KOPT-K1 (cell line): ENCODE measurements around the gene KCTD18.

ENCODE experiments used
- H3K27ac ChIP-seq: fragments of 200-600 bp; sonication (generic); 2 replicates; pipeline ENCODE4 v1.5.1; 2016; ENCODE audit warnings: antibody characterized with exemption, mild to moderate bottlenecking, low read depth, low read length; ENCODE audit not compliant: poor library complexity, severe bottlenecking
- H3K36me3 ChIP-seq: fragments of 200-600 bp; sonication (generic); 2 replicates; pipeline ENCODE4 v1.5.1; 2017; ENCODE audit warnings: antibody characterized with exemption, mild to moderate bottlenecking, low read length, moderate library complexity; ENCODE audit not compliant: insufficient read depth
- H3K9me3 ChIP-seq: fragments of 200-600 bp; sonication (generic); 2 replicates; pipeline ENCODE4 v1.5.1; 2017; ENCODE audit warnings: antibody characterized with exemption, low read length, mild to moderate bottlenecking; ENCODE audit not compliant: insufficient read depth, poor library complexity, severe bottlenecking

KCTD18 gene

DNA sequence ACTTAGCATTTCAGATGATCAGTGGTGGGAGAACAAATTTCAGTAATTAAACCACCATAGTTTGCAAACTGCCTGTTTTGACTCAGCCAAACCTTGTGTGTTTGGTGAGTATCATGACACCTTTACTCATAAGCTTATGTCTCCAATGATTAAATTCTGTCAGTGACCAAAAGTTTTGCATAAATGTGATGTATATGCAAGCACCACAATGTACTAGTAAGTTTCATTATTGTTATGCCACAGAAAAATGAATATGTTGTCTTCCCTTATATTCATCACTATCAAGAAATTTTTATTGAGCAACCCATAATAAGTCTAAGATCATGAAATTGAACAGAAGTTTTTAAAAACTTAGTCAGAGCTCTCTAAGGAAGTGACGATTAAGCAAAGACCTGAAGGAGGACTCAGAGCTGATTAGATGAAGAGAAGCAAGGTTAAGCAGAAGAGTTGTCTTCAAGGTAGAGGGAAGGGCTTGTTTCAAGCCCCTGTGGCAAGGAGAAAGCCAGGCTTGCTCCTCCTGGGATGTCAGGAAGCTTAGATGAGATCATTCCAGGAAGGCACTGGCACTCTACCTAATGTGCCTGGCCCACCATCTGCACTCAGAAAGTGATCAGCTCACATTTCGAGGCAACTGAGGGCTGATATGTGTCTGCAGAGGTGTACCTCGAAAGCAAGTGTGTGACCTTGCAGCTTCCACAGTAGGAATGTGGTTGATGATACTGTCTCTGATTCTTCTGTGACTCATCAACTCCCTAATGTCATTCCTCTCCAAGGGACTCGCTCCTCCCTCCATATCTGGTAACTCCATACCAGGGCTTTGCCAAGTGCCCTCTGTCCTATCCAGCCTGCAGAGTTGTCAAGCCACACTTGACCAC is 54.7 kb downstream of the KCTD18 start:
- H3K9me3 ChIP-seq, result no peaks in the 10 kb centered on the region
- H3K27ac ChIP-seq, result no peak overlapping the region
- H3K36me3 ChIP-seq, result no peaks in the 10 kb centered on the region

DNA sequence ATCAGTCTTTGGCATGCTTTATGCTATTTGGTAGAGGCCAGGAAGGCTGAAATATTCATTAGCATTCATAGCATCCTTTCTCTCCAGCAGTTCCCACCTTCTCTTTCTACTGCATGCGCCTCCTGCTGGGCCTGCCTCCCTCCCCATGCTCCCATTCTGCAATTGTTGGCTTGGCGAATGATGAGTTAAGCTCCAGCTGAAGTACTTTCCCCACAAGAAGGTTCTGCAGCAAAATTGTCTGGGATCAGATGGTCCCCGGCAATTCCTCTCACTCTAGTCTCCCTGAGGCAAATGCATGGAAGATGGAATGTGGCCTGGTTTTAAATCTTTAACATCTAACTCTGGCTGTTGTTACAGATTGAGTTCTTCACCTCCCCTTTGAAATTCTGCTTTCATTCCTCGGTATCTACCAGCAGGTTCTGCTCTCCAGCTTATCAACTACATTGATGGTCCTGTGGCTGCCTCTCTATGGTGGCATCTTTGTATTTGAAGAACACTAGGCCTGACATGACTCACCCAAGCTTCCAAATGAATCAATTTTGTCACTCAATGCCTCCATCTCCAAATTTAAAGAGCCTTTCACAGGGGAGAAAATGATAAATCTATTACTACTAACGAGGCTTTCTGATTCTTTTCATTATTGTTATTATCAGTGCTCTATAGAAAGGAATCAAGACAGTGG is 55.9 kb downstream of the KCTD18 start:
- Histone ChIP-seq H3K36me3 (no peaks in the 10 kb centered on the region), H3K27ac (no peak overlapping the region), H3K9me3 (no peaks in the 10 kb centered on the region)

DNA sequence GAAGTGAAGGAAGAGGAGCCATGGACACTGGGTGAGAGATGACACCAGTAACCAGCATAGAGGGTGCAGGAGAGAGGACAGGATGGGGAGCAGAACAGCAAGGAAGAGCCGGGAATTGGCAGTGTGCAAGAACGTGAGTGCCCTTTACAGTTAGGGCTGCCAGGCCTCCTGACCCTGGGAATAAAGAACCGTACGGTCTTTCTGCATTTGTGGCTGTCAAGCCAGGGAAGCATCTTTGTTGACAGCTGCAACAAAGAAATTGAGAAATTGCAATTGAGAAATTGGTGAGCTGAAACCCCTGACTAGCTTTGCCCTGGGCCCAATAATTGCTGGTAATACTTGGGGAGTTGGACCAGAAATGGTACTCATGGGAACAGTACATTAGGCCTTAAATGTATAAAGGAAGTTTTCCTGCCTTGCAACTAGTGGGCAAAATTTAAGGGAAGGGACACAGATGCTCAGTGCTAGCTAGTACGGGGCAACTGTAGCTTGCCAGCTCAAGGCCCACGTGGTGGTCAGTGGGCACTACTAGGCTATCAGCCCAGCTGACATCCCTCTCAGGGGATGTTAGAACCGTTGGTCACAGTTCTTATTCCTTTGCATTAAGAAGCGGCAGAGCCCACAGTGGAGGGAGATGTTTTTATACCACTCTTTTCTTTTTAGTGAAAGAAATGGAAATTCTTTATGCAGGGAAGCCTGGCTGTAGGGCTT is 56.6 kb downstream of the KCTD18 start:
- no peaks in the 10 kb centered on the region for H3K36me3 ChIP-seq
- H3K27ac ChIP-seq, result no peak overlapping the region
- H3K9me3 ChIP-seq, result no peaks in the 10 kb centered on the region

DNA sequence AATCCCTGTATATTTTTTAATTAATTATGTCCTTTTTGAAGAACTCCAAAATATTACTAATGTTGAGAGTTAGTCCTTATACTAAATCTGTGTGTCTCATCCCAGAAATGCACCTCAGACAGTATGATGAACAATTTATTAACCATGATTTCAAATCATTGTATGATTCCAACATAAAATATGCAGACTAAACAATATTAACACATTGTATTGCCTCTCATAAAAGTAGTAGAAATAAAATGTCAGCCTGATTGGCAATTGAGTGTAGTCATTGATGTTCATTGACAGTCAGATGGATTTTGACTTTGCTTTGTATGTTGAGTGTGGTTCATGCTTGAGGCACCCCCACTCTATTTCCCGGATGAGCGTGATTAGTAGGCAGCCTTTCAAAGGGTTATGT is 57.5 kb downstream of the KCTD18 start:
- Histone ChIP-seq H3K27ac (no peak overlapping the region), H3K36me3 (no peaks in the 10 kb centered on the region), H3K9me3 (no peaks in the 10 kb centered on the region)

DNA sequence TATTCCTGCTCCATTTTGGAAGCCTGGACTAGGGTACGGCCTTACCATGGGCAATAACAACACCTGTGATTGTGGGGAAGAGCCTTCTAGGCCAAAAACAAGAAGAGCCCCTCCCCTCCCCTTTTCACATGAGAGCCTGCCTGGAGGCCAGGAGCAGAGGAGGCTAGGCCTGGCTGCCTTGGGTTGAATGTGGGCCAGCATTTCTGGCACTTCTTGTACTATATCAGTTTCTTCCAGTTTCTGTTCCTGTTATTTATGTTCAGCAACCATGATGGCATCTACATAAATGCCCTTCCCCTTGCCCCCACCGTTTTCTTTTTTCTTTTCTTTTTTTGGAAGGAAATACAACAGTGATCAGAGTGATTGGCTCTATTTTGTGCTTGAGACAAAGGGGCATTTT is 58.4 kb downstream of the KCTD18 start:
- no peaks in the 10 kb centered on the region for H3K36me3 ChIP-seq

DNA sequence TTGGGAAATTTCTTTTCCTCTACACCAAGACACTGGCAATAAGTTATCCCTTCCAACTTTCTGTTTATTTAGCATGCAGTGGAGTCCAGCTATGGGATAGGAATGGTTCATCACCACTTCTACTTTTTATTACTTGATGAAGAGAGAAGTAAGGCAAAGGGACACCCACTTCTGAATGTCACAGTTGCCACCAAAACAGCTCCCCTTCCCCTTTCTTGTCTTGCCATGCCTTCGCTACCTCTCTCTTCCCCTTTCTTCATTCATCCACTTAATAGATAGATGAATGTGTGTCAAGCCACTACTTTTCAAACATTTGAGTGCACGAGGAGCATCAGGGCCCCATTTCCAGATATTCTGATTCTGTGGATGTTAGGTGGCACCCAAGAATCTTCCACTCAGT is 59.6 kb downstream of the KCTD18 start:
- Histone ChIP-seq H3K36me3 (no peaks in the 10 kb centered on the region), H3K9me3 (no peaks in the 10 kb centered on the region), H3K27ac (no peak overlapping the region)

More for the DNA sequence above, 58.4 kb downstream of the KCTD18 start:
- Histone ChIP-seq H3K9me3 (no peaks in the 10 kb centered on the region), H3K27ac (no peak overlapping the region)

DNA sequence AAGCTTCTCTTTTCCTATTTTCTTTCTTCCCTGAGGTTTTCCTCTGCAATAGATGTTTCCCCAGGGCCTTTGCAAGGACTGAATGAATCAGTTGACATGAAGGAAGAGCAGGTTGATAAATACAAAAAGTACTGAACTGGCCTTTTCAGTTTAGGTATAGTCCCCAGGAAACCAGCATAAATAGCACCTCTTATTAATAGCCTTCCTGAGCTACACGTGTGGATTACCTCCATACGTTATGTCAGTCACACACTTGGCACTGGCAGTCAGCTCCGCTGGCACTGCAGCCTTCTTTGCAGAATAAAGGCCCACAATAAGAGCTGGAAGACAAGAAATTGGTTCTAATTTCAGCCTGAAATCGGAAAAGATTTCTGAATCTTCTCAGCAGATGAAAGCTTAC is 60.7 kb downstream of the KCTD18 start:
- Histone ChIP-seq H3K27ac (no peak overlapping the region), H3K9me3 (no peaks in the 10 kb centered on the region), H3K36me3 (no peaks in the 10 kb centered on the region)

DNA sequence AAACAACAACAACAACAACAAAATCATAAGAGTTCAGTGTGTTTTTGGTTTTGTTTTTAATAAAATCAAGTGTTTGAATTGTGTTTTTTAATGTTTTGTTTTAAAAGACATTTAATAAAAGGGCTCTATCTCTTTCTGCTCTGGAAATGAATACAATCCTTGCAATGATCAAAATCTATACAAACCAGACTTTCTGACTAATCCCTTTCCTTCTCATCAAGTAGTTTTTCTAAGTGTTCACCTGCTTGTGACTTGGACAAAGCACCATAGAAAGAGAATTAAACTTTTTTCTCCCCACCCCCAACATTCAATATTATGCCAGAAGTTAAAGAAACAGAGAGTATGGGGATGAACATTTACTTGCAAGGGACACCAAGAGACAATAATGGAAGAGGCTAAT is 61.4 kb downstream of the KCTD18 start:
- Histone ChIP-seq H3K9me3 (no peaks in the 10 kb centered on the region), H3K36me3 (no peaks in the 10 kb centered on the region), H3K27ac (no peak overlapping the region)

DNA sequence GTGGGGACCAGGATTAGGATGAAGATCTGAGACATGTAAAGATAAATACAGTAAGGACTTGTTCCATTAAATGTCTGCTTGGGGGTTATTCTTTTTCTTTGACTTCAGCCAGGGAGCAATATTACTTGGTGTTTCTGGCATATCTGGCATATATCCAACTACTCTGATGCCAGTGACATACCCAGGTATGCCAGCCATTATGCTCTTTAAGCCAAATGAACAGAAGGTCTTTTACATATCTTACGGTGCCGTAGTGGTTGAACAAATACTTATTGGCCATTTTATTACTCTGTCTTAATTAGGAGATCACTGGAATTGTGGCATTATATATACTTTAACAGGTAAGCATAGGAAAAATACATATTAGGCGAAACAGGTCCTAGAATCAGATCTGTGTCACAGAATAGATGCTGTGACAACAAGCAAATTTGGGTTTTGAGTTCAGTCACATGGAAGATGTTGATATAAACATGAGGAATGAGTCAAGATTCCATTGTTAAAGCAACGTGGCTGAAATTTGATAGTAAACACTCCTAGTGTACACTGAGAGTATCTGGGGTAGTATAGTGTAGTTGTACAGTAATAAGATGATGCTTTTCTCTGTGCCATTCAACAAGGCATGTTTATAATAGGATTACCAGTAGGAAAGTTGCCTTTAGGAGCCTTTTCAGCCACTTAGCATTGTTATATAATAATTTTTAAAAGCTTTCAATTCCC is 62.6 kb downstream of the KCTD18 start:
- Histone ChIP-seq H3K27ac (no peak overlapping the region), H3K36me3 (no peaks in the 10 kb centered on the region), H3K9me3 (no peaks in the 10 kb centered on the region)

DNA sequence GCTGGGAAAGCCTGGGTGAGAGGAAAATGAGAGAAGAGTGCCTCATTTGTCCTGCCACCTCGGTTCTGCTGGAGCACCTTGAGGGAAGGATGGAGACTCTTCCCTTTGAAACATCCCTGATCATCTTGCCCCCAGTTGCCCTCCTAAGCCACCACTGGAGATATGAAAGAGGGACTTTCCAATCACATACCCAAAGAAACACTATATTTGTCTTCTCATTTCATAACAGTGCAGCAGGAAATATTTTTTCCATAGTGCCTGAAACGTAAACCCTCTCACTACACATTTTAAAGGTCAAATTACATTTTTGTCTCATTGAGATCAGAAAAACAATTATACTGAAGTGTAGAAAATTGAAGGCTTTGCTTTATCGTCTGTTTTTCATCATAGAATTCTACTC is 63.3 kb downstream of the KCTD18 start:
- H3K9me3 ChIP-seq, result no peaks in the 10 kb centered on the region
- H3K27ac ChIP-seq, result no peak overlapping the region
- no peaks in the 10 kb centered on the region for H3K36me3 ChIP-seq

DNA sequence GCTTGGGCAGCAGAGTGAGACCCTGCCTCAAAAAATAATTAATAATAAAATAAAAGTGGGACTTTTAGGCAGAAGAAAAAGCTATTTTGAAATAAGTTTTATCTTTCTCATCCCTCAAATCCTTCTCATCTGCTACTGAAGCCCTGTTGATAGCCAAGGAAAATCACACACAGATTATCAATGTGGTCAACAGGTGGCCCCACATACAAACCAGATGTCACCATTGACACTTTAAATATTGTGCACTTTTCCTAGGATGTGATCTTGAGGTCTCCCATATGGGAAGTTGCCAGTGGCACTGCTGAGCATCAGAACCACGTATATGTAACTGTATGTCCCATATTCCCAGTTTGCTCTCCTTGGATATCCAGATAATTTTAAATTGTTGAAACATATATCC is 64.6 kb downstream of the KCTD18 start:
- Histone ChIP-seq H3K27ac (no peak overlapping the region), H3K36me3 (no peaks in the 10 kb centered on the region)

DNA sequence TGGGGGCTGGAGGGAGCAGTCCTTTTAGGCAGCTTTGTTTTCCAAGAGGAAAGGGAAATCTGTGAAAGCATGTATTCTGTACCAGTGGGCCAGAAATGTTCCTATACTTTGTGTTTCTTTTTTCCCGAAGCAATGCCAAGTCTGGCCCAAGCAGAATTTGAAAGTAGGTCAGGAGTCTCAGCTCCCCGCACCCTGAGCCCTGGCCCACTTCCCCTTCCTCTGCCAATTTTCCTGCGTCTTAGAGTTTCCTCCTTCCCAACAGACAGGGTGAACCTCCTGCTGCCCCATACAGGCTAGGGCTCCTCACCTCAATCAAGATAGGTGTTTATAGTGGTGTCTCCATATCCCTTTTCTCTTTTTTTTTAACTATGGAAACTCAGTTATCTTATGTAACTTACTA is 65.3 kb downstream of the KCTD18 start:
- Histone ChIP-seq H3K27ac (no peak overlapping the region), H3K9me3 (no peaks in the 10 kb centered on the region), H3K36me3 (no peaks in the 10 kb centered on the region)

More for the DNA sequence above, 64.6 kb downstream of the KCTD18 start:
- H3K9me3 ChIP-seq, result no peaks in the 10 kb centered on the region

DNA sequence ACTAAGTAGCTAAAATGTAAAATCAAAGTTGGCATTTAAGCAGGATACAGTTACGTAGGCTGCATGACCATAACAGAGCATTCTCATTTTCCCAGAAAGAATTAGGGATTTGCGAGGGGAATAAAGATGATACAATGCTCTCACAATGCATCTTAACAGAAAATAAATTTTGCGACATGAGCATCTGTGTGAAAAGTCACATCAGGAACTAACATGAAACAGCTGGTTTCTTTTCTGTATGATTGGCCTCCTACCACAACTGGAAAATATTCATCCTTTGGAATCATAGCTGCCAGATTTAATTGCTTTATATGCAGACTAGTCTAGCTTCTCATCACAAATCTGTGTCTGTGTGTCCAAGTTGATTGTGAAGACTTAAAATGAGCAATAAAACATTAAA is 66.0 kb downstream of the KCTD18 start:
- H3K9me3 ChIP-seq, result no peaks in the 10 kb centered on the region
- H3K27ac ChIP-seq, result no peak overlapping the region
- H3K36me3 ChIP-seq, result no peaks in the 10 kb centered on the region

DNA sequence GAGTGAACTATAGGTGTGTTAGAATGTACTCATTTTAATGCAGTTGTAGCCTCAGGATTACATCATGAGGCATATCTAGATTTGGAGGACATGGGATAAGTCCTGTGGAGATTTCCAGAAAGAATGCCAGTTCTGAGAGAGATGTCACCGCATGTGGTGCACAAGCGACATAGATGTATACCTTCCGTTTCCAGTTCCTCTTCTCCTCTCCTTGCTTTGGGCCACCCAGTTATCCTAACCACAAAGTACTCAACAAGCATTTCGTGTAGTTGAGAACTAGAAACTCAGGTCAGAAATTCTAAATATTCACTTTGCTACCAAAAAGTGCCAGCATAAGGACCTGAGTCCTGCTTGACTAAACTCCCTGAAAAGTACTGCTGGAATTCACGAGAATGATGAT is 66.5 kb downstream of the KCTD18 start:
- Histone ChIP-seq H3K36me3 (no peaks in the 10 kb centered on the region), H3K27ac (no peak overlapping the region), H3K9me3 (no peaks in the 10 kb centered on the region)

DNA sequence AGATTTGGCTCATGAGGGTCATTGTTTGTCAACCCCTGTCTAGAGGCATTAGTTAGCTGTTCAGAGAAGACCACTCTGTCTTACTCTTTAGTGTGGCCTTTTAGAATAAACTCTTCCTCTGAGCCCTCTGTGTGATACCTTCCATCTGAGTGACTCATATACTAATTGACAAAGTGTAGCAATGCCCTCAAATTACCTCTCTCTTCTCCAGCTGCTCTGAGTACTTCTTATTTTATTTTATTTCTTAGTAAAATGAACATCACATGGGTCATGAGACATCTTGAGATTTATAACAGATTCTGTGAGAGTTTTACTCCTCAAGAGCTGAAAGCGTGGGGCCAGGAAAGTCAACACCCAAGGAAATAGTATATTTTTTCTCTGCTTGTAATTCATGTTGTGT is 67.4 kb downstream of the KCTD18 start:
- no peaks in the 10 kb centered on the region for H3K36me3 ChIP-seq
- H3K9me3 ChIP-seq, result no peaks in the 10 kb centered on the region
- no peak overlapping the region for H3K27ac ChIP-seq
